OCI-LY7 (cell line): Measurements from ENCODE around the gene LY86. TPM values are rescaled to one million over a fixed set of nuclear protein-coding genes. Genes with fewer than 3 reads are reported as not detected.
A peak's percentile ranks its signal among the peaks of the same experiment; 100 is the strongest.

Source experiments
- BruUV-seq: library from RNA; stranded (reverse); fragments of 400-500 nt; replicated peaks from 2 replicates; lab custom pipeline; 2021; lab: Mats Ljungman, UMichigan
- CTCF ChIA-PET: fragments of 300-600 bp; sonication (Branson Sonifier 250); formaldehyde crosslinking; loops from one replicate; lab custom pipeline; 2022; ENCODE audit warnings: antibody characterized with exemption; ENCODE audit not compliant: unreplicated experiment; lab: Charles Lee
- POLR2A ChIA-PET: fragments of 300-600 bp; sonication (Branson Sonifier 250); formaldehyde crosslinking; loops from one replicate; lab custom pipeline; 2022; ENCODE audit warnings: antibody characterized with exemption; lab: Charles Lee
- DNase-seq: peaks from one replicate; pipeline ENCODE4 v3.0.0-alpha.2; 2015; ENCODE audit warnings: low spot score
- H2AFZ ChIP-seq: fragments of 200-600 bp; sonication (generic), shearing (Covaris generic); 2 replicates; pipeline ENCODE4 v1.6.1; 2014; ENCODE audit warnings: mild to moderate bottlenecking, antibody characterized with exemption, low read length, moderate library complexity
- H3K27ac ChIP-seq: fragments of 200-600 bp; sonication (generic); 2 replicates; pipeline ENCODE4 v1.5.1; 2014; ENCODE audit warnings: mixed run types, low read depth, mild to moderate bottlenecking, moderate library complexity, low read length, inconsistent platforms; ENCODE audit not compliant: poor library complexity, severe bottlenecking
- H3K36me3 ChIP-seq: fragments of 200-600 bp; sonication (generic); 2 replicates; pipeline ENCODE4 v1.6.1; 2014; ENCODE audit warnings: mild to moderate bottlenecking, antibody characterized with exemption, low read length, moderate library complexity, mixed read lengths; ENCODE audit not compliant: insufficient read depth
- H3K4me1 ChIP-seq: fragments of 200-600 bp; sonication (generic); 2 replicates; pipeline ENCODE4 v1.5.1; 2014; ENCODE audit warnings: mild to moderate bottlenecking, low read length; ENCODE audit not compliant: insufficient read depth, poor library complexity, severe bottlenecking
- H3K4me2 ChIP-seq: fragments of 200-600 bp; sonication (generic); 2 replicates; pipeline ENCODE4 v1.6.1; 2014; ENCODE audit warnings: mild to moderate bottlenecking, low read length
- H3K4me3 ChIP-seq: fragments of 200-600 bp; sonication (generic); 2 replicates; pipeline ENCODE4 v1.5.1; 2014; ENCODE audit warnings: mild to moderate bottlenecking, low read depth, low read length; ENCODE audit not compliant: poor library complexity, severe bottlenecking
- H3K79me2 ChIP-seq: fragments of 200-600 bp; sonication (generic); 2 replicates; pipeline ENCODE4 v1.6.1; 2016; ENCODE audit warnings: low read depth, mild to moderate bottlenecking, low read length, moderate library complexity, mixed read lengths; ENCODE audit not compliant: insufficient read depth
- H3K9me2 ChIP-seq: fragments of 200-600 bp; sonication (generic); 2 replicates; pipeline ENCODE4 v1.6.1; 2016; ENCODE audit warnings: mild to moderate bottlenecking, low read length, mixed read lengths; ENCODE audit not compliant: insufficient read depth
- H3K9me3 ChIP-seq: fragments of 200-600 bp; sonication (generic); 2 replicates; pipeline ENCODE4 v1.6.1; 2014; ENCODE audit warnings: mild to moderate bottlenecking, mixed run types, low read length, mixed read lengths
- H4K20me1 ChIP-seq: fragments of 200-600 bp; sonication (generic); 2 replicates; pipeline ENCODE4 v1.6.1; 2014; ENCODE audit warnings: mild to moderate bottlenecking, antibody characterized with exemption, low read length, moderate library complexity, mixed read lengths; ENCODE audit not compliant: insufficient read depth
- CTCF ChIP-seq: fragments of 200-600 bp; sonication (generic); conservative IDR thresholded peaks from 2 replicates; pipeline ENCODE4 v1.5.1; 2014; ENCODE audit warnings: mild to moderate bottlenecking, antibody characterized with exemption, low read length, moderate library complexity, mixed read lengths
- EZH2phosphoT487 ChIP-seq: fragments of 200-600 bp; sonication (generic); IDR thresholded peaks from 2 replicates; pipeline ENCODE4 v1.6.1; 2018; ENCODE audit warnings: low read depth, borderline replicate concordance, mild to moderate bottlenecking, mixed run types, antibody characterized with exemption, low read length, moderate library complexity, mixed read lengths
- intact Hi-C: fragments of 100-400 bp; cut with micrococcal nuclease; formaldehyde crosslinking; loops from one replicate; pipeline ENCODE4 v1.10.0; 2022; ENCODE audit not compliant: unreplicated experiment
- total RNA-seq, 2 experiments: library from RNA; depleted of rRNA in 1 of 2; stranded (reverse); fragments of >200 nt in 1 of 2; shearing (Covaris generic) in 1 of 2; gene quantifications; 2 replicates each; pipeline ENCODE4 v1.2.3, GENCODE V29; 2014 to 2022

The LY86 gene
- total RNA-seq, 2 experiments from 2014 or later = 48.4 to 62.8 TPM

DNA sequence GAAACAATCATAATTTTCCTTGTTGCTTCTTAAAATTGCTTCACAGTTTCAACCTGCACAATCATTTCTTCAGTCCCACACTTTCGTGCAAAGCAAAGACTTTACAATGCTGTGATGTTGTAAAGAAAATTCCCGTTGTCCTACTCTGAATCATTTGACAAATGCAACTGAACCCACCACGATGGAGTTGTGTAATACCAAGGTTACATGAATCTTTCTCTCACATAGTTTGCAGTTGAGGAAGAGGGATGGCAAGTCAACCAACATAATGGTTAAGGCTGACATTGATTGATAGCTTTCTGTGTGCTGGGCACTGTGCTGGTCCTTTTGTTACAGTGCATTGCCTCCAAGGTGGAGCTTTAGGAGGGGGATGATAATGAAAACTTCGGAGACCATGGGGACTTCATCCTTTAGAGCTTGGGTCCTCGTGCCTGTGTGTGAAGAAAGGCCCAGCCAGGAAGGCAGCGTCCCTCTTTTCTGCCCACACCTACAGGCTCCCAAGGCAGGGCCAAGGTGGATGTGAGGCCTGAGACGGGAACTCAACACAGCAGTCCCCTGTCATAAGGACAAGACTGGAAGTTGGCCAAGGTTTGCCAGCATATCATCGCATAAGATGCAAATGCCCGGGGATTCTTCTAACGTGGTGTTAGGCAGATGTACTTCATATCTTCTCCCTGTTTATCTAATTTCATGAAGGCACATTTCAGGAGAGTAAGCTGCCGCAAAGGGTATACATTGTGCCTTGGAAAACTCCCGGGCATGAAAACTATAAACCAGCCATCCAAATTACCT lies 96.9 kb downstream of the LY86 start:
- no peaks in the 10 kb centered on the region for H3K79me2 ChIP-seq
- intact Hi-C loops = loop anchor here (5.0 kb wide), 1 partner anchor 678 kb away; the partner anchor contains the start of gene NRN1
- no peak overlapping the region for H3K4me3 ChIP-seq
- no peak overlapping the region for H3K4me2 ChIP-seq
- no peak for TF ChIP-seq CTCF
- TF ChIP-seq EZH2phosphoT487 = no peak
- H3K9me3 ChIP-seq = no peaks in the 10 kb centered on the region
- H3K9me2 ChIP-seq = no peaks in the 10 kb centered on the region
- CTCF ChIA-PET = interaction anchor here (0.6 kb wide), 1 partner anchor 38 kb away, joined by 3 read pairs; no protein-coding TSS in a partner anchor
- BruUV-seq = no TSS peak
- H3K36me3 ChIP-seq = no peaks in the 10 kb centered on the region; the same call in 1 of the 2 replicates
- H2AFZ ChIP-seq = no peak overlapping the region
- no peak for DNase-seq
- no peak overlapping the region for H3K27ac ChIP-seq
- no peaks in the 10 kb centered on the region for H4K20me1 ChIP-seq
- POLR2A ChIA-PET = interaction anchor here (0.6 kb wide), 1 partner anchor 263 kb away, joined by 3 read pairs; no protein-coding TSS in a partner anchor
- peaks cover 26% of the 10 kb centered on the region for H3K4me1 ChIP-seq

DNA sequence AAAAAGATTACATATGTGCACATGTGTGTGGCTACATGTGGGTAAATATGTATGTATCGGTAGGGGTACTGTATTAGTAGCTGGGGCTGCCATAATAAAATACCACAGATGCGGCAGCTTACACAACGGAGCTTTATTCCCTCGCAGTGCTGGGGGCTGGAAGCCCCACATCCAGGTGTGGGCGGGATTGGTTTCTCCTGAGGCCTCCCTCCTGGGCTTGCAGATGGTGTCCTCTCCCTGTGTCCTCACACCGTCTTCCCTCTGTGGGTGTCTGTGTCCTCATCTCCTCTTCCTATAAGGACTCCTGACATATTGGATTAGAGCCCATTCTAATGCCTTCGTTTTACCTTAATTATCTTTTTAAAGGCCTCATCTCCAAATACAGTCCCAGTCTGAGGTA lies 97.7 kb downstream of the LY86 start:
- Histone ChIP-seq H3K9me3 (no peaks in the 10 kb centered on the region), H2AFZ (peak overlapping the region; percentile 97; the same call in 1 of the 2 replicates), H3K4me2 (peak overlapping the region; percentile 79), H3K27ac (no peak overlapping the region), H3K4me1 (peaks cover 26% of the 10 kb centered on the region), H3K9me2 (no peaks in the 10 kb centered on the region), H3K36me3 (no peaks in the 10 kb centered on the region; the same call in 1 of the 2 replicates), H3K79me2 (no peaks in the 10 kb centered on the region), H3K4me3 (peak overlapping the region; percentile 82), H4K20me1 (no peaks in the 10 kb centered on the region)
- ChIA-PET CTCF (interaction anchor here (0.7 to 1.0 kb wide), 3 partner anchors 9 to 33 kb away, joined by 3 read pairs; no protein-coding TSS in a partner anchor), POLR2A (interaction anchor here (0.6 to 1.8 kb wide), 6 partner anchors 8 to 359 kb away, joined by 3 to 5 read pairs (median 4); no protein-coding TSS in a partner anchor)
- TF ChIP-seq CTCF (no peak), EZH2phosphoT487 (no peak)
- intact Hi-C loops = loop anchor here (5.0 kb wide), 1 partner anchor 679 kb away; the partner anchor contains the start of gene NRN1
- no TSS peak for BruUV-seq
- DNase-seq = no peak
